H9 (cell line): ENCODE results near the gene HK3. TPM values are rescaled to one million over a fixed set of nuclear protein-coding genes. Genes with fewer than 3 reads are reported as not detected.

Experiments used
- DNase-seq: peaks from one replicate; pipeline ENCODE4 v3.0.0-alpha.2; 2017
- H2AFZ ChIP-seq: one replicate; pipeline ENCODE4 v1.6.1; 2013; ENCODE audit warnings: mild to moderate bottlenecking, low read length, control low read depth, moderate library complexity
- H2AK5ac ChIP-seq: 2 replicates; pipeline ENCODE4 v1.6.1; 2013; ENCODE audit warnings: low read length, control low read depth, mixed read lengths; ENCODE audit not compliant: insufficient read length
- H2BK120ac ChIP-seq: one replicate; pipeline ENCODE4 v1.6.1; 2013; ENCODE audit warnings: low read depth, mild to moderate bottlenecking, low read length, control low read depth, inconsistent platforms; ENCODE audit not compliant: poor library complexity, severe bottlenecking
- H2BK12ac ChIP-seq: 2 replicates; pipeline ENCODE4 v1.6.1; 2013; ENCODE audit warnings: low read length, control low read depth, mixed read lengths, low read depth; ENCODE audit not compliant: insufficient read length
- H2BK15ac ChIP-seq: 2 replicates; pipeline ENCODE4 v1.6.1; 2013; ENCODE audit warnings: low read depth, low read length, control low read depth
- H2BK20ac ChIP-seq: one replicate; pipeline ENCODE4 v1.6.1; 2013; ENCODE audit warnings: low read depth, mild to moderate bottlenecking, low read length, control low read depth, inconsistent platforms; ENCODE audit not compliant: poor library complexity, severe bottlenecking
- H2BK5ac ChIP-seq: 2 replicates; pipeline ENCODE4 v1.6.1; 2013; ENCODE audit warnings: low read length, control low read depth, mixed read lengths; ENCODE audit not compliant: insufficient read length
- H3K14ac ChIP-seq: 2 replicates; pipeline ENCODE4 v1.6.1; 2013; ENCODE audit warnings: low read length, control low read depth; ENCODE audit not compliant: insufficient read depth
- H3K18ac ChIP-seq: 2 replicates; pipeline ENCODE4 v1.6.1; 2013; ENCODE audit warnings: low read depth, mild to moderate bottlenecking, mixed read lengths, low read length, control low read depth; ENCODE audit not compliant: insufficient read length
- H3K23ac ChIP-seq: 2 replicates; pipeline ENCODE4 v1.6.1; 2013; ENCODE audit warnings: low read length, control low read depth, mixed read lengths, low read depth; ENCODE audit not compliant: insufficient read length
- H3K23me2 ChIP-seq: 2 replicates; pipeline ENCODE4 v1.6.1; 2013; ENCODE audit warnings: low read depth, mild to moderate bottlenecking, mixed read lengths, low read length, control low read depth; ENCODE audit not compliant: insufficient read length, poor library complexity, severe bottlenecking
- H3K27ac ChIP-seq: 2 replicates; pipeline ENCODE4 v1.5.1; 2013; ENCODE audit warnings: low read length, control low read depth, mixed read lengths, low read depth; ENCODE audit not compliant: insufficient read length
- H3K27me3 ChIP-seq: 2 replicates; pipeline ENCODE4 v1.6.1; 2013; ENCODE audit warnings: low read length, control low read depth, inconsistent platforms; ENCODE audit not compliant: insufficient read depth
- H3K4ac ChIP-seq: 2 replicates; pipeline ENCODE4 v1.6.1; 2013; ENCODE audit warnings: low read depth, mild to moderate bottlenecking, control low read depth, inconsistent platforms, low read length, moderate library complexity
- H3K4me1 ChIP-seq: 2 replicates; pipeline ENCODE4 v1.6.1; 2013; ENCODE audit warnings: low read length, control low read depth, inconsistent platforms; ENCODE audit not compliant: insufficient read depth
- H3K4me2 ChIP-seq: 2 replicates; pipeline ENCODE4 v1.6.1; 2013; ENCODE audit warnings: low read length, control low read depth, mixed read lengths; ENCODE audit not compliant: insufficient read length, insufficient read depth
- H3K56ac ChIP-seq: 2 replicates; pipeline ENCODE4 v1.6.1; 2013; ENCODE audit warnings: low read depth, mild to moderate bottlenecking, mixed read lengths, low read length, control low read depth; ENCODE audit not compliant: insufficient read length
- H3K79me1 ChIP-seq: 2 replicates; pipeline ENCODE4 v1.6.1; 2013; ENCODE audit warnings: low read depth, mild to moderate bottlenecking, moderate library complexity, low read length, control low read depth, inconsistent platforms; ENCODE audit not compliant: insufficient read depth, poor library complexity, severe bottlenecking
- H3K79me2 ChIP-seq: 2 replicates; pipeline ENCODE4 v1.6.1; 2013; ENCODE audit warnings: low read length, control low read depth, inconsistent platforms; ENCODE audit not compliant: insufficient read depth
- H3K9ac ChIP-seq: 2 replicates; pipeline ENCODE4 v1.6.1; 2013; ENCODE audit warnings: low read length, control low read depth, mixed read lengths; ENCODE audit not compliant: insufficient read length; ENCODE audit errors: extremely low read depth
- H3K9me3 ChIP-seq: one replicate; pipeline ENCODE4 v1.6.1; 2013; ENCODE audit warnings: low read depth, low read length, inconsistent platforms; ENCODE audit not compliant: control insufficient read depth
- H3T11ph ChIP-seq: one replicate; pipeline ENCODE4 v1.6.1; 2013; ENCODE audit warnings: mild to moderate bottlenecking, low read length, control low read depth, inconsistent platforms
- H4K20me1 ChIP-seq: one replicate; pipeline ENCODE4 v1.6.1; 2013; ENCODE audit not compliant: control insufficient read depth, insufficient read length, insufficient read depth
- H4K5ac ChIP-seq: 2 replicates; pipeline ENCODE4 v1.6.1; 2013; ENCODE audit warnings: low read depth, mild to moderate bottlenecking, mixed read lengths, low read length, control low read depth; ENCODE audit not compliant: insufficient read length
- H4K8ac ChIP-seq: replicated peaks from 2 replicates; pipeline ENCODE4 v1.6.1; 2013; ENCODE audit warnings: low read length, control low read depth, mixed read lengths, low read depth; ENCODE audit not compliant: insufficient read length
- H4K91ac ChIP-seq: 2 replicates; pipeline ENCODE4 v1.6.1; 2013; ENCODE audit warnings: low read depth, mild to moderate bottlenecking, moderate library complexity, mixed read lengths, low read length, control low read depth; ENCODE audit not compliant: insufficient read length
- H3K27ac Mint-ChIP-seq, 3 experiments: 2 replicates in 2 of 3; 3 replicates in 1 of 3; pipeline ENCODE4 v1.8.0; 2020 to 2021; ENCODE audit warnings: mixed read lengths in 3 of 3, mild to moderate bottlenecking in 1 of 3, moderate library complexity in 1 of 3
- H3K27me3 Mint-ChIP-seq: 2 replicates; pipeline ENCODE4 v1.8.0; 2021; ENCODE audit warnings: low read depth, mild to moderate bottlenecking, moderate library complexity, mixed read lengths
- H3K36me3 Mint-ChIP-seq, 3 experiments: 2 replicates in 2 of 3; 3 replicates in 1 of 3; pipeline ENCODE4 v1.8.0; 2020 to 2021; ENCODE audit warnings: low read depth in 3 of 3, mixed read lengths in 3 of 3; ENCODE audit not compliant: insufficient read depth in 1 of 3
- H3K4me1 Mint-ChIP-seq, 2 experiments: 2 replicates each; pipeline ENCODE4 v1.8.0; 2020; ENCODE audit warnings: mixed read lengths in 2 of 2
- H3K4me3 Mint-ChIP-seq, 2 experiments: 2 replicates in 1 of 2; 3 replicates in 1 of 2; pipeline ENCODE4 v1.8.0; 2020 to 2021; ENCODE audit warnings: mild to moderate bottlenecking in 2 of 2, mixed read lengths in 2 of 2, moderate library complexity in 1 of 2
- H3K9me3 Mint-ChIP-seq, 2 experiments: 2 replicates in 1 of 2; 3 replicates in 1 of 2; pipeline ENCODE4 v1.8.0; 2020; ENCODE audit warnings: mild to moderate bottlenecking in 2 of 2, mixed read lengths in 2 of 2, moderate library complexity in 1 of 2
- WGBS: extraction: QIAGEN DNeasy Blood & Tissue Kit; methylation state at CpG from one replicate; pipeline ENCODE4 v1.1.7; 2013; ENCODE audit warnings: missing lambda C conversion rate, low lambda C conversion rate, mixed read lengths; ENCODE audit not compliant: insufficient read length; ENCODE audit errors: extremely low coverage; 5-methylcytosine and 5-hydroxymethylcytosine counted together
- total RNA-seq: library from RNA; stranded (reverse); gene quantifications from 2 replicates; pipeline ENCODE4 v1.2.1, GENCODE V29; 2021
- TF ChIP-seq, protein P1 (sequence below): fragments of 200-600 bp; sonication (generic); conservative IDR thresholded peaks from 3 replicates; pipeline ENCODE4 v1.8.0; 2021; ENCODE audit warnings: antibody characterized with exemption, mild to moderate bottlenecking

Gene HK3
- total RNA-seq, 1 experiment from 2014 or later, result not detected

DNA sequence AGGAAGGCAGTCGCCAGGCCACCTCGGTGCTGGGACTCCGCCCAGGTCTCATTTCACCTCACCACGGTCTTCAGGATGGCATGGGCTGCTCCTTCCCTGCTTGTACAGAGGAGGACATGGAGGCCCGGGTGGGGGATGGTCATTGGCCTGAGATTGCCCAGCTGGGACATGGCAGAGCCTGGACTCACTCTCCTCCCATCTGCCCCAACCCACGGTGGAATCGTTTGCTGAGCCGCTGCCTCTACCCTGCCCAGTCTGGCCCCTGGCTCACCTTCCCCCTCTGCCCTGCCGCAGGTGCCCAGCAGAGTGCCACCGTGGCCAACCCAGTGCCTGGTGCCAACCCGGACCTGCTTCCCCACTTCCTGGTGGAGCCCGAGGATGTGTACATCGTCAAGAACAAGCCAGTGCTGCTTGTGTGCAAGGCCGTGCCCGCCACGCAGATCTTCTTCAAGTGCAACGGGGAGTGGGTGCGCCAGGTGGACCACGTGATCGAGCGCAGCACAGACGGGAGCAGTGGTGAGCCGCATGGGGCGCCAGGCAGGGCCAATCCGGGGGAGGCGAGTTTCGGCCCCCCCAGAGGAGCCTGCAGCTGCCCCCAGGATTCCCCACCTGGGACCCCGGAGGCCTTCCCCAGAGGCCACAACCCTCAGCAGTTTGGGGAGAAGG lies 36.7 kb downstream of the HK3 start:
- H4K91ac ChIP-seq, result no peak overlapping the region
- no peak overlapping the region for H4K8ac ChIP-seq
- peaks cover 23 to 41% of the 10 kb centered on the region in 2 experiments for H3K4me1 Mint-ChIP-seq
- H4K5ac ChIP-seq, result no peak overlapping the region
- no peak overlapping the region for H3K27ac ChIP-seq
- H3K9me3 Mint-ChIP-seq, result no peaks in the 10 kb centered on the region
- H3K36me3 Mint-ChIP-seq, result no peaks in the 10 kb centered on the region
- no peak overlapping the region for H2AK5ac ChIP-seq
- no peak overlapping the region; the same call in 1 of the 2 replicates for H3K14ac ChIP-seq
- H3K9me3 ChIP-seq, result no peaks in the 10 kb centered on the region
- H3K23ac ChIP-seq, result no peak overlapping the region
- no peak overlapping the region for H2BK12ac ChIP-seq
- H3K79me2 ChIP-seq, result no peaks in the 10 kb centered on the region
- H3K27me3 ChIP-seq, result no peaks in the 10 kb centered on the region
- WGBS, result no CpG with 5 or more reads among the region's 28 CpGs
- H3K18ac ChIP-seq, result no peak overlapping the region
- no peak overlapping the region for H3K27ac Mint-ChIP-seq
- TF ChIP-seq, protein P1, sequence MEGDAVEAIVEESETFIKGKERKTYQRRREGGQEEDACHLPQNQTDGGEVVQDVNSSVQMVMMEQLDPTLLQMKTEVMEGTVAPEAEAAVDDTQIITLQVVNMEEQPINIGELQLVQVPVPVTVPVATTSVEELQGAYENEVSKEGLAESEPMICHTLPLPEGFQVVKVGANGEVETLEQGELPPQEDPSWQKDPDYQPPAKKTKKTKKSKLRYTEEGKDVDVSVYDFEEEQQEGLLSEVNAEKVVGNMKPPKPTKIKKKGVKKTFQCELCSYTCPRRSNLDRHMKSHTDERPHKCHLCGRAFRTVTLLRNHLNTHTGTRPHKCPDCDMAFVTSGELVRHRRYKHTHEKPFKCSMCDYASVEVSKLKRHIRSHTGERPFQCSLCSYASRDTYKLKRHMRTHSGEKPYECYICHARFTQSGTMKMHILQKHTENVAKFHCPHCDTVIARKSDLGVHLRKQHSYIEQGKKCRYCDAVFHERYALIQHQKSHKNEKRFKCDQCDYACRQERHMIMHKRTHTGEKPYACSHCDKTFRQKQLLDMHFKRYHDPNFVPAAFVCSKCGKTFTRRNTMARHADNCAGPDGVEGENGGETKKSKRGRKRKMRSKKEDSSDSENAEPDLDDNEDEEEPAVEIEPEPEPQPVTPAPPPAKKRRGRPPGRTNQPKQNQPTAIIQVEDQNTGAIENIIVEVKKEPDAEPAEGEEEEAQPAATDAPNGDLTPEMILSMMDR, result no peak
- H2BK15ac ChIP-seq, result no peak overlapping the region
- H3K4me3 Mint-ChIP-seq, result peak overlapping the region in 1 of 2 experiments; percentile 14; a peak in 1 of 5 replicates
- H3K4me2 ChIP-seq, result no peak overlapping the region
- H3K4me1 ChIP-seq, result peaks cover 4% of the 10 kb centered on the region; the same call in 1 of the 2 replicates
- H3K79me1 ChIP-seq, result no peaks in the 10 kb centered on the region
- H3K27me3 Mint-ChIP-seq, result peaks cover 6% of the 10 kb centered on the region; the same call in 1 of the 2 replicates
- no peak for DNase-seq
- H2BK20ac ChIP-seq, result no peak overlapping the region
- no peak overlapping the region for H2AFZ ChIP-seq
- H2BK120ac ChIP-seq, result no peak overlapping the region
- no peak overlapping the region for H3T11ph ChIP-seq
- H3K56ac ChIP-seq, result no peak overlapping the region
- no peak overlapping the region for H3K9ac ChIP-seq
- H3K23me2 ChIP-seq, result no peaks in the 10 kb centered on the region
- no peaks in the 10 kb centered on the region for H4K20me1 ChIP-seq
- no peak overlapping the region for H3K4ac ChIP-seq
- H2BK5ac ChIP-seq, result no peak overlapping the region
